Measurements from ENCODE around the gene AGO3. TPM values are rescaled to one million over a fixed set of nuclear protein-coding genes. Genes with fewer than 3 reads are reported as not detected.

The AGO3 gene
- total and polyA plus RNA-seq, 2 of the 13 experiments (the other 11 are each of a cell fraction or from before 2014, with no cell fraction given) = 21.2 to 27.1 TPM

- TF ChIP-seq ZNF34 (CRISPR knock-in tag; IDR thresholded peaks at IDR 0.05; ENCODE audit: borderline replicate concordance) = 0 out of 2 replicates have a peak, but pooled peaks have one; percentile 1
- TF ChIP-seq ZNF597 (CRISPR knock-in tag; IDR thresholded peaks at IDR 0.05) = no peak
- no peak for TF ChIP-seq MAZ (IDR thresholded peaks at IDR 0.05; ENCODE audit: borderline replicate concordance, low read depth, low read length)
- TF ChIP-seq MAZ (CRISPR knock-in tag; IDR thresholded peaks at IDR 0.05; ENCODE audit: low read depth) = no peak
- TF ChIP-seq ZSCAN5A (CRISPR knock-in tag; IDR thresholded peaks at IDR 0.05; ENCODE audit: borderline replicate concordance) = no peak
These were observed 167.9 kb downstream of the AGO3 start (continued) for GRCh38 chr1:36098650-36099365.

- ChIA-PET POLR2A (no interaction called here), CTCF (ENCODE audit: low intra/inter-chr PET ratio, low total read pairs) (interaction anchor here (0.6 to 5.0 kb wide), 5 partner anchors 34 to 185 kb away, joined by 3 to 104 read pairs (median 3); no protein-coding TSS in a partner anchor)
- DNase-seq (ENCODE audit: low spot score) = peak; percentile 73
- H3K9me3 ChIP-seq (ENCODE audit: low read length) = no peaks in the 10 kb centered on the region
- peak; percentile 74 for FAIRE-seq
- H3K27me3 ChIP-seq (ENCODE audit: control insufficient read depth in 1 of 2, insufficient read depth in 2 of 2, low read length in 2 of 2) = no peaks in the 10 kb centered on the region
- no peaks in the 10 kb centered on the region for H4K20me1 ChIP-seq (ENCODE audit: insufficient read depth, low read length)
- H3K9ac ChIP-seq (ENCODE audit: insufficient read depth, low read depth, low read length) = peak overlapping the region; percentile 63; the same call in 1 of the 2 replicates
- intact Hi-C loops (cut with micrococcal nuclease; ENCODE audit: unreplicated experiment) (loop anchor here (1.0 to 5.0 kb wide), 3 partner anchors 34 to 187 kb away; no protein-coding TSS in a partner anchor), in situ Hi-C loops (cut with HindIII; ENCODE audit: extremely low pct_ligation_motif_present, low pct_unique_long_range_greater_than_20kb) (loop anchor here (5.0 kb wide), 1 partner anchor 32 kb away; no protein-coding TSS in a partner anchor)
- H3K4me1 ChIP-seq (ENCODE audit: insufficient read depth, low read length) = peaks cover 29% of the 10 kb centered on the region; the same call in 1 of the 2 replicates
- H3K4me3 ChIP-seq (replicated peaks in 1 of 3; ENCODE audit: insufficient read depth in 1 of 3, low read depth in 2 of 3, low read length in 3 of 3) = peak overlapping the region in 2 of 3 experiments; percentile 42 to 60; a peak in 3 of 6 replicates
- H2AFZ ChIP-seq (ENCODE audit: low read length) = no peak overlapping the region
- H3K27ac ChIP-seq (ENCODE audit: extremely low read length, insufficient read depth, low read length) = no peak overlapping the region
- H3K36me3 ChIP-seq (replicated peaks in 1 of 2; ENCODE audit: control insufficient read depth in 1 of 2, insufficient read depth in 2 of 2, low read length in 2 of 2) = peaks cover 3 to 11% of the 10 kb centered on the region in 2 experiments; a peak in 4 of 5 replicates
- H3K79me2 ChIP-seq (ENCODE audit: insufficient read depth, low read length) = no peaks in the 10 kb centered on the region
- ATAC-seq = peak; percentile 86
- BruUV-seq (replicated peaks) = no TSS peak
- H3K4me2 ChIP-seq (ENCODE audit: low read depth, low read length) = peak overlapping the region; percentile 69
- 5% methylated on average over 9 of the region's 18 CpGs for WGBS (ENCODE audit: low lambda C conversion rate)
- no peak for TF ChIP-seq ZNF563 (CRISPR knock-in tag; IDR thresholded peaks at IDR 0.05)
- TF ChIP-seq ZNF784 (CRISPR knock-in tag; IDR thresholded peaks at IDR 0.05; ENCODE audit: borderline replicate concordance) = peak; percentile 49; the same call in 1 of the 2 replicates
- 0 out of 2 replicates have a peak, but pooled peaks have one; percentile 50 for TF ChIP-seq ZNF333 (CRISPR knock-in tag; IDR thresholded peaks at IDR 0.05; ENCODE audit: borderline replicate concordance)
- 0 out of 2 replicates have a peak, but pooled peaks have one; percentile 41 for TF ChIP-seq PPARG (CRISPR knock-in tag; conservative IDR thresholded peaks at IDR 0.05)
- TF ChIP-seq NFKB2 (CRISPR knock-in tag; IDR thresholded peaks at IDR 0.05; ENCODE audit: borderline replicate concordance) = 0 out of 2 replicates have a peak, but pooled peaks have one; percentile 34
- TF ChIP-seq ZSCAN9 (CRISPR knock-in tag; IDR thresholded peaks at IDR 0.05; ENCODE audit: borderline replicate concordance) = no peak
- TF ChIP-seq NFKBIZ (CRISPR knock-in tag; IDR thresholded peaks at IDR 0.05) = 0 out of 2 replicates have a peak, but pooled peaks have one; percentile 10
- TF ChIP-seq ZNF367 (CRISPR knock-in tag; IDR thresholded peaks at IDR 0.05; ENCODE audit: borderline replicate concordance) = 0 out of 2 replicates have a peak, but pooled peaks have one; percentile 42
- peak; percentile 39; the same call in 1 of the 2 replicates for TF ChIP-seq THRA (CRISPR knock-in tag; IDR thresholded peaks at IDR 0.05; ENCODE audit: borderline replicate concordance)
These were observed 168.9 kb downstream of the AGO3 start for GRCh38 chr1:36099681-36100341.
